GM12875 (cell line): Measurements from ENCODE around the gene FSTL4.

ENCODE experiments used
- H3K4me3 ChIP-seq: one replicate; pipeline ENCODE4 v1.5.1; 2011; ENCODE audit warnings: low read depth, low read length, control low read depth
- CTCF ChIP-seq: IDR thresholded peaks from 2 replicates; pipeline ENCODE4 v1.5.1; 2011; ENCODE audit warnings: low read depth, mild to moderate bottlenecking, control low read depth, inconsistent platforms, low read length, moderate library complexity, borderline replicate concordance; ENCODE audit not compliant: insufficient read depth

Gene FSTL4

GRCh38 chr5:133421806-133422205 lies 190.5 kb downstream of the FSTL4 start:
- no peak overlapping the region for H3K4me3 ChIP-seq
- TF ChIP-seq CTCF: no peak

- no peak overlapping the region for H3K4me3 ChIP-seq
- TF ChIP-seq CTCF: peak; percentile 65
These were observed 190.9 kb downstream of the FSTL4 start for GRCh38 chr5:133421394-133421793.

DNA sequence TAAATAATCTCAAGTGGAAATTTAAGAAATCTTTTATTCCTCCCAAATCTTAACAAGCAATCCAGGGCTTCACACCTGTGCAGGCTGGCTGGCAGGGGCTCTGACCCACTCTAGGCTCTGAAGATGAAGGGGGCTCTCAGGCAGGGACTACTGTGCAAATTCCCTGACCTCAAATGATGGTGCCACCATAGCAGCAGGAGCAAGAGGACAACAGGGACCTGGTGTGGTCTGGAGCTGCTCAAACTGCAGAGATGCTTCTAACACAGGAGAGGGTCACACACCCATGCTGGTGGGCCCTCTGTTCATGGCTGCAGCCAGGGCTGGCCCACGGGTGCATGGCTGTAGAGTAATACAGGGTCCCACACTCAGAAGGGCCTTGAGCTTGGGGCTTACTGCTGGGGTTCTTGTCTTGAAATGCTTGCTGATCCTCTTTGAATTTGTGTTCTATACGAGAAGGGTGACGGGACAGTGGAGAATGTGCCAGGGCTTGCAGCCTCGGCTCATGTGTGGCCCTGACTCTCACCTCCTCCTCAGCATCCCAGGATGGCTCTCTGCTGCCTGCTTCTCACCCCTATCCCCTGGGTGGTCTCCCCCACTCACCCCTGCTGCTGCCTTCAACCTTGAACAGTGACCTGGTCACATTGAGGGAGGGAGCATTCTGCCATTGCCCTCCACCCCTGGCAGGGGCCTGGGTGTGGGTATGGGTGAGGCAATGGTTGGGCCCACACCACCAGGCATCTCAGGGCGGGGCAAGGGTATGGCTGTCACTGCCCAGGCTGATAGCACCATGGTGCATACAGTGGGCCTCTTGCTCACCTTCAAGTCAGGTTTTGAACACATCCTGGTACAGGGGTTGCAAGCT lies 191.7 kb downstream of the FSTL4 start:
- TF ChIP-seq CTCF: no peak
- no peak overlapping the region for H3K4me3 ChIP-seq

GRCh38 chr5:133415906-133416305 lies 196.4 kb downstream of the FSTL4 start:
- H3K4me3 ChIP-seq: no peak overlapping the region
- TF ChIP-seq CTCF: no peak

DNA sequence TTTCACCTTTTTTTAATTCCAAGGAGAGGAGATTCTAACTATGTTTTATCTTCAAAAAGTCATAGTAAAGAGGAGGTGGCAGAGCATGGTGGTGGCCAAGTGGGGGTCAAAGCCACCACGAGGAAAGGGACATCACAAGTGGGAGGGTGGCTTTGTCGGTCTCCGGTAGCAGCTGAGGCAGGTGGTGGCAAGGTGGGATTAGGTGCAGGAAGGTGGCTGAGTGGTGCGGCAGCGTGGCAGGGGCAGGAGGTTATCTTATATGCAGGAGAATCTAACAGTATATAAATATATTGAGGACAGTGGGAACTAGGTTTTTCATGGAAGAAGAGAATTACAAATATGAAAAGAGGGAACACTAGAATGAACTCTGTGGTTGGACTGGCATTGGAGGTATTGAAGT lies 196.8 kb downstream of the FSTL4 start:
- no peak overlapping the region for H3K4me3 ChIP-seq
- TF ChIP-seq CTCF: no peak

GRCh38 chr5:133412661-133413060 lies 199.7 kb downstream of the FSTL4 start:
- H3K4me3 ChIP-seq: no peak overlapping the region
- TF ChIP-seq CTCF: no peak

DNA sequence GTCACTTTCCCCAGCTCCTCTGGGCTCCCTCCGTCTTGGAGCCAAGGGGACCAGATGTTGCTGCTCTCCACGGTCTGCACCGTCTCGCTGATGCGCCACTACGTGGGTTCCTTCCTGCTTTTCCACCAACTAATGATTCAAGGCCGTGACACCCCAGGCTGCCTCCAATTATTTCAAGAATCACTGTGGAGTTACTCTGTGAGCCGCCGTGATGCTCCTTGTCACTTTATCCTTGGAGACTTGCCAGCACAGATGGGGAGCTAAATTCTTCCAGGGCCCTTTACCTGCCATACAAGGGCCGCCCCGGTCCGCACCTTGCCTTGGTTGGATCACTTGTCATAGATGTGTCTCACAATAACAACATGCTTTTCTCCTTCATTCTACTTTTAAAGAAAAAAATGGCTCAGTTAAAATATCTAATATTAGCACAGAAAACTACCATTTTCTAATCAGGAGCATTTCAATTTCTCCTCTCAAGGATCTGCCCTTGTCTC lies 202.0 kb downstream of the FSTL4 start:
- H3K4me3 ChIP-seq: no peak overlapping the region
- no peak for TF ChIP-seq CTCF
